Tongue (tissue), 2 donors: ENCODE measurements around the gene CDK8. TPM values are rescaled to one million over a fixed set of nuclear protein-coding genes. Genes with fewer than 3 reads are reported as not detected.

Experiments
- DNase-seq: peaks from one replicate; pipeline ENCODE4 v3.0.0-alpha.2; 2015
- total RNA-seq: library from RNA; depleted of rRNA; stranded (reverse); fragments of >200 nt; gene quantifications from one replicate; pipeline ENCODE4 v1.2.3, GENCODE V29; 2014

The CDK8 gene
- total RNA-seq, 1 donor from 2014 or later = 20.9 TPM

DNA sequence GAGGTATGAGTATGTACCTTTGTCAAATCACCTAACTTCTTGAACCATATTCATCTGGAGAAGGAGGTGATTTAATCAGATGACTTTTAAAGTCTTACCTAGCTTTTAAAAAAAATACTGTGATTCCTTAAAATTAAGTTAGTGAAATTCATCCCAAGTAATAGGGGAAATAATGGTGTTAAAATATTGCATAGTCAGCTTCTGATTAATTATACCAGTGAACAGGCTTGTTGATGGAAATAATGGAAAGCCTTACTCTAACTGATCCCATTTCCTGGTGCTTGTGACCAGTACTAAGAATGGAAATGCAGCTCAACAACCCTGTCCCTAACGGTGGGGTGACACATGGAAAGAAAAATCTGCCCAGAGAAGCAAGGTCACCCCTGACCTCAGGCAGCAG lies 130.7 kb downstream of the CDK8 start:
- no peak for DNase-seq

DNA sequence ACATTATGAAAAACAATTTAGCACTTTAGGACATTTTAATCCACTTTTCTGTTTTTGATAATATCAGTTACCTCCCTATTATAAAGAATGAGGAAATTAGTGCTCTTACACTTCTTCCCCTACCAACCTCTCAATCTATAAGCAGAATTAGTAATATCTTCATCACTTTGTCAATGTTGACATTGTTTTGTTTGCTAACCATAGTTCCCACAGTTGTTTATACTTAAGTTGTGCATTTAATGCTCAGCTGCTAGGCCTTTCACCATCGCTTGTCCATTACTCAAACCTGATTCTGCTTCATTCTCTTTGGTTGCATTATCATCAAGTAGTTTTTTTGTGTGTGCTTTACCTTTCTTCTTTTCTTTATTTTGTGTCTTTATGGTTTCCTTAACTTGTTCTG lies 132.1 kb downstream of the CDK8 start:
- DNase-seq = no peak

DNA sequence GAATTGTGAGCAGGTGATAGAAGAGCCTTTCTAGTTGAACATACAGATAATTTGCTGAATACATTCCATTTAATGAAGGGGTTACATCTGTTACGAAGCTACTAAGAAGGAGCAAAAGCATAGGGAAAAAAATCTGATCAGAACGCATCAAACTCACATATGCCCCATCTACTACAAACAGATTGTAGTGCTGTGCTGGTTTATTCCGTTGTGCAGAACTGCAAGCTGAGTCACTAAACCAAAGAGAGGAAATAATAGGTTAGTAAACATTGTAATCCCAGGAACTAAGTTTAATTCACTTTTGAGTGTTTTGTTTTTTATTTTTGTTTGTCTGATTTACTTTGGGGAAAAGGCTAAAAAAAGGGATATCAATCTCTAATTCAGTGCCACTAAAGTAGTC lies 136.3 kb downstream of the CDK8 start:
- DNase-seq = no peak

DNA sequence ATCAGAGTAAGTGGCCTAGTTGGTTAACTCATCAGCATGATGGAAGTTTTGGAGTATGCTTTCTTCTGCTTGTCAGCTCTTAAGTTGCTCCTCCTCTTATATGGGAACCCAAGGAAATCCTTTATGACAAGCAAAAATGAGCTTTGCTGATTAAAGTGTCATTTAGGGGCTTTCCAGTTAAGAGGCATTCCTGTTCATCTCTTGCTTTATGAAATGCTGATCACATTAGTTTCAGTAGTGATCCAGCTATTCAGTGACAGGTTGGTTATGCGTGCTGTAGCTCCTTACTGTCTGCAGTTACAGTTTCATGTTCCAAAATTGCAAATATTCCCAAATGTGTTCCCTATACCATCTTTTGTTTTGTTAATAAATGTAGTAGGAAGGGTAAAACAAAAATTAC lies 146.6 kb downstream of the CDK8 start:
- DNase-seq = no peak

DNA sequence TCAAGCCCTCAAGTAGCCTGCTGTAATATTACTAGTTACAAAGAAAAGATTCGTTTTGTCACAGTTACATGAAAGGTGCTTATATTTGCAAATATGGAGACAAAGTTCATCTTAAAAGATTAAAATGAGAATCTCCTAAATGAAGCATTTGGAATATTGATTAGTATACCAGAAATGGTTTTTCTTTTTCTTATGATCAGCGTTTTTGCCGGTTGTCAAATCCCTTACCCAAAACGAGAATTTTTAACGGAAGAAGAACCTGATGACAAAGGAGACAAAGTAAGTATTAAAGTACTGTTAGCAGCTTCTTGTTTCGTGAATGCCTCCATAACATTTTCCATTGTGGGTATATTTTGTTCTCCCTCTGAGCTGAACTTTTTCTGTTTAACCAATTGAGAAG lies 147.1 kb downstream of the CDK8 start:
- no peak for DNase-seq

DNA sequence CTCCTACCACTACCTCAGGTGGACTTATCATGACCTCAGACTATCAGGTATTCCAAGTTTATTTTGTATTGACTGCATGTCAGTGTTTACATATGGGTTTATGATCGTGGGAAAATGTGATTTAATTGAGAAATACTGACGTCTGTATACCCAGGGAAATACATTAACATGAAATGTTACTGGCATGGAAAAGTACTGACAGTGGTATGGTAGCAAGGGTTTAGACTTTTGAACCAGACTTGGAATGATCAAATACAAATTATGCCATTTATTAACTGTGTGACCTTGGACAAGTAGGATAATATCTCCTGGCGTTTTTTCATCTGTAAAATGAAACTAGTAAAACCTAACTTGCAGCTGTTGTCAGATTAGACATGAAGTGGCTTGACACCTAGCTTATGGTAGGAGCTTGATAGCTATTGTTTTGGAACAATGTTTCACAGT lies 147.7 kb downstream of the CDK8 start:
- DNase-seq = no peak

DNA sequence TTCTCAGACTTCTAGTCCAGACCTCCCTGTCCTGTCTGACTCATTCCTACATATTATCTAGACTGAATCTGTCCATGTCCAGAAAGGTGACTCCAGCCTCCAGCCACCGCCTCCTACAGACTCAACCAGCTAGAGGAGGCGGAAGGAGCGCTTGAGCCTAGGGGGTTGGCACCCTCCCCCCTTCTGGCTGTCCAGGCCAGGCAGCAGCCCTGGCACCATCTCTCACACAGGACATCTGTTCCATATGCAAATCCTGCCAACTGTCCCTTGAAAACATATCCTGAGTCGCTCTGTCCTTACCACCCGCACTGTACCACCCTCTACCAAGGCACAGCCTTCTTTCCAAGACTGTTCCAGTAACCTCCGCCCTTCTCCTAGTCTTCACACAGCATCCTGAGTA lies 152.9 kb downstream of the CDK8 start:
- DNase-seq = no peak

DNA sequence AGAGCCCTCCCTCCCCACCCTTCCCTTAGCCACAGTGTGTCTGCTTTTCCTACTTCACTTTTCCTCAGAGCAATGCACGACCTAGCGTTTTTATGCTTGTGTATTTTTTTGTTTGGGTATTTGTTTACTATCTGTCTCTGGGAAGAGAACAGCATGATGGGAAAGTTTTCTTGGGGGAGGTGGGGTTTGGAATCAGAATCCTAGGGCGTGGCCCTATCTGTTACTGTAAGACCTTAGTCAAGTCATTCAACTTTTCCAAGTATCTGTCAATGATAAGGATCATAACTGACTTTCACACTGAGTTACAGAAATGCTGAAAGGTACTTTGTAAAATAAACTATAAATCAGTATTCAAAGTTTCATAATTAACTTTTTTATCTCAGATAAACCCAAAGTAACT lies 157.3 kb downstream of the CDK8 start:
- DNase-seq = no peak

DNA sequence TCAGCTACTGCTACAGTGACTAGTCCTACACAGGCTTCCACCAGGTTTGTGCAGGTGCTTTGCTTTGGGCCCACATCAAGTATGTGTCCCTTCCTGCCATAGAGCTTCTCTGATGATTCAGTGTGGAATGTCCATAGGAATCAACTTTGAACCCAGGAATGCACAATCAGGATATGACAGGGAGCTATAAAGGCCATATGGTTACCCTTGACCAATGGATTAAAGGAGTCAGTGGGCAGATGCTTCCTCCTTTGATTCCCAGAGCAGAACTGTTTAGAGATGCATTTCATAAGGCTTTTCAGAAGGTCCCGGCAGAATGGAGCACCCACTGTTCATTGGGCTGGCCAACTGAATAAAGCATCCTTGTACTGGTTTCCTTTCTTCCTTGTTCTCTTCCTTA lies 158.3 kb downstream of the CDK8 start:
- DNase-seq = no peak

DNA sequence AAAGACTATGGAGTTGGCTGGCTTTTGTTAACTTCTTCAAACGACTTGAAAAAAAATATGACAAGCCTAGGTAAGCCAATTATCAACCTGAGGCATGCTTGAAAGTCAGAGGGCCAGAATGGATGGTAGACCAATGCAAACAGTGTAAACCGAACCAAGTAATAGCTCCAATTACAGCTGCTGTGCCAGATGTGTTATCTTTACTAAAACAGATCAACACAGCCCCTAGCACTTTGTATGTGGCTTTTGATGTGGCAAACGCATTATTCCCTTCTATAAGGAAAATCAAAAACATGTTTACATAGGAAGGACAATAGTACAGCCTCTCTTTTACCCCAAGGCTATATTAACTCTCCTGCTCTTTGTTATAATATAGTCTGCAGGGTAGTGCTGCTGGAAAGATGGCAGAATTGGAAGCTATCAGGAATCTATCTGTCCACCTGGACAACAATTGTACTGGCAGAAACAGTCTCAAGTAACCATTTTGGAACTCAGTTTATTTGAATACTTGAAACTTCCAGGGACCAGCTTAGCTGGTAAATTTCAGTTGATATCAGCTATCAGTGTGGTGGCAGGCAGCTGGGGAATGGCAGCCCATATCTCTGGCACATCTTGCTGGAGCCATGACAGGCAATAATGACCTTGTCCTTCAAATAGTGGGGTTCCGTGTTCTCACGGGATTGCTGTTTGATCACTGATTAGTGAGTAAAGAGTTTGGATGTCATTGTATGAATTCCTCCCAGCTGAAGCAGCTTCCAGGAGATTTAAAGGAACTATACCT lies 159.2 kb downstream of the CDK8 start:
- no peak for DNase-seq

DNA sequence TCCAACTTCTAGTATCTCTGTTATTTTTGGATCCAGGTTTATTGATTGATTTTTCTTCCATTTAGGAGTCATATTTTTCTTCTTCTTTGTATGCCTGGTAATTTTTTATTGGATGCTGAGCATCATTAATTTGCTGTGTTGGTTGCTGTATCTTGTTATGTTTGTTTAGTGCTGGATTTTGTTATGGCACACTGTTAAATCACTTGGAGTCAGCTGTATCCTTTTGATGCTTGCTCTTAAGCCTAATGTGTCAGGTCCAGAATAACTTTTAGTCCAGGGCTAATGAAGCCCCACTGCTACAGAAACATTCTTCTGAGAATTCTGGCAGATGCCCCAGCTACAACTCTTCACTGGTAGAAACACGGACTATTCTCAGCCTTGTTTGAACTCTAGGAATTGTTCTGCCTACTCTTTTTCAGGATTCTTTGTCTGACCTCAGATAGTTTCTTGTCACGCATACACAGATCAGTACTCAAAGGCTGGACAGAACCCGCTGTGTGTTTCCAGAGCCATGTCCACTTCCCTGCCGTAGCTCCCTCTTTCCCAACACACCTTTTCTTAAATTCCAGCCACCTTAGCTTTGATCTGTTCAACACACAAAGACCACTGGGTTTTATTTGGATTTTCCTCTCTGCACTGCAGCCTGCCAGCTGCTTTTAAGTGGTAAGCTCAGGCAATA lies 166.5 kb downstream of the CDK8 start:
- DNase-seq = no peak

DNA sequence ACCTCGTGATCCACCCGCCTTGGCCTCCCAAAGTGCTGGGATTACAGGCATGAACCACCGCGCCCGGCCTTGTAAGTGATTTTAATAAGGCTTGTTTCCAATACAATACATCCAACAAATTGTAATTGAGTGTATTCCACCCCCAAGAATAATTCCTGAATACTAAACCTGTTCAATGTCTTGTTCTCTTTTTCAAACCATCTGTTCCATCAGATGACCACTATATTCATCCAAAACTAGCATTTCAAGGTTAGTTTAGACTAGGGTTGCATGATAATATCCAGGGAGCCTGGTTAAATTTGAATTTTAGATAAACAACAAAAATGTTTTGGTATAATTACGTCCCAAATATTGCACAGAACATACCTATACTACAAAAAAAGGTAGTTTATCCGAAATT lies 168.1 kb downstream of the CDK8 start:
- no peak for DNase-seq

DNA sequence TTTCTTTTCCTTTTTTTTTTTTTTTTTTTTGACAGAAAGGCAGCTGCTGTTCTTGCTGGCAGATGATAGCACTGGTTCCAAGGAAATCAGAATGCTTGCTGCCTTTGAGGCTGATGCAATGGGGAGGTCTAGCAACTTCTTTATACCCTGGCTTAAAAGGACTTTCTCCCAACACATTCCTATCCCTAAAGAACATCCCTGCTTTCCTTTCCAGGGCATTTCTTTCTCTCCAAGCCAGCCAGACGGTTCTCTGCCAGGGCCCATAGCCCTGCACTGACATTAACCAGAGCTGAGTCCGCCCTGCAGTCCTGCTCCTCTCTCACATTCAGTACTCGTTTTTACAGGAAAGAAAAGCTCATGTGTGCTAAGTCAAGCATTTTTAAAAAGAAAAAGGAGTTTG lies 169.7 kb downstream of the CDK8 start:
- peak; percentile 82 for DNase-seq

DNA sequence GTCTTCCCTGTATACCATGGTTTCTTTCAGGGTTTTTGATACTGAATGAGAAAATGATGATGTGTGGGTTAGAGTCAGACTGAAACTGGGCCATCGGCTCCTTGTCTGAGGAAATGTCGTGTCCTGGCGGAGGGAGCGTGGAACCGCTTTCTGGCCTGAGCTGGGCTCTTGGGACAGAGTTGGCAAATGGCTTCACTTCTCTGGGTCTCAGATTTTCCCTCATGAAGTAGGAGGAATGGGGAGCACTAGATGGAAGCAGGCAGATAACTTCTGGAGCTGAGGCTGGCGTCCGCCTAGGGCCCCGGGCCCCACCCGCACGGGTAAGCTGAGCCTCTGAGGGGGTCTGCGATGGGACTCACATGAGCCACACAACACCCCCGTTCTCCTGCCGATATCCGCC lies 170.3 kb downstream of the CDK8 start:
- no peak for DNase-seq

DNA sequence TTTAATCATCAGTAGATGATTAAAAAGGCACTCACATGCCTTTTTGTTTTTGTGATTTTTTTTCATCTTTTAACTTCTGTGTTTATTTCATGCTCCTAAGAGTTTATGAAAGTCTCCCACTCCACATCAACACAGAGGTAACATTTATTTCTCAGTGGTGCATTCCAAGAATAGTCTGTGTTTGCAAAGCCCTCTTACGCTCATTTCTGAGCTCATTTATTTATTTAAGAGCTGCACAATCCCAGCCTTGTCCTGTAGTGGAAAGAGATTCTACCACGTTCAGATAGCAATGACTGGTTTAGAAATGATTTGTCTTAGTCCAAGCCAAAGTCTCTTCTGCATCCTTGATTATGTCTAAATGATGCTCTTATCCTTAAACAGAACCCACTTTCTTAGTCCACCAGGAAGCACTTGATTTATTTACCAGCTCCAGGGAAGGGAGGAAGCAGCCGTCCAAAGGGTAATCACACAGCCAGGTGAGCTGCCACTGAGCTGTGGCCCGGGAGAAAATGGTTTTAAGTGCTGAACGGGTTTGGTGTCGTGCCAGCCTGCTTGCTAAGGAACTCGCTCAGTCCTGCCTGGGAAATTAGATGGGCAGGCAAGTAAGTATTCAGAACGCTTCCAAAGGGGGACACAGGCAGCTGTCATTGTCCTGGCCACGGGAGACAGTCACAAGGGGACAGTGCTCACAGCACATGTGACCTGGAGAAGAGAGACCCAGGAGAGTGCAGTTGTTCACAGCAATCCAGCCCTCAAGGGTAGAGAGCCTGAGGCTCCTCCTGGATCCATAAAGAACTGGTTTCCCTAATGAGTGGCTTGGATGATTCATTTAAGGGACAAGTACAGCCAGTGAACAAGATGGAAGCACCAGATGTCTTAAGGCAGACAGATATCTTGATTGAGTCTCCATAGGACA lies 171.8 kb downstream of the CDK8 start:
- DNase-seq = peak; percentile 67

DNA sequence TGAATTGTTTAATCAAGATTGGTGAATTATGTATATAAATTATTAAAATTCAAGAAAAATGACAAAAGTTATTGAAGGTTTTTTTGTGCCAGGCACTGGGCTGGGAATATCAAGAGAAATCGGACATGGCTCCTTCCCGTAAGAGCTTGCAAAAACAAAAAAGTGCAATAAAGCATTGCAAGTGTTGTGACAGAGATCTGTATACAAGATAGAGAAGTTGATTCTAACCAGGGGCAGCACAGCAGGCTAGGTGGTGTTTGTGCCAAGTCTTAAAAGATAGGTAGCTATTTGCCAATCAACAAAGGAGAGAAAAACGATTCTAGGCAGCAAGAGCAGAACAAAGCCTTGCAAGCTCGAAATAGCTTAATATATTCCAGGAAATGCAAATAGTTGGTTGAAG lies 179.8 kb downstream of the CDK8 start:
- DNase-seq = no peak

DNA sequence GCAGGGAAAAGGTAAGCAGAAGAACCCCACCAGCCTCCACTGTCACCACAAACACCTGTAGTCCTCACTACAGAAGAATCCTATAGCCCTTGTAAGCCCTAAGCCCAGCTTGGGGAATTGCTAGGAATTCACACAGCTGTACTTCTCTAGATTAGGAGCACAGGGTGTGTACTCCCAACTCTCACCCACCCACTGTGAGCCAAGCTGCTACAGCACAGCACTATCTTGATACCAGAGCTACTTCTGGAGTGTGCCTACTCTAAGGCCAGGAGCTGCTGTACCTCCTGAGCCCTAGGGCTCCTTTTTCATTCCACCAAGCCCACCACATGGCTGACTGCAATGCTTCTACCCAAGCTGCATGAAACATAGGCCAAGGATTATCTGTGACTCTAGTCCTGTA lies 181.2 kb downstream of the CDK8 start:
- no peak for DNase-seq

DNA sequence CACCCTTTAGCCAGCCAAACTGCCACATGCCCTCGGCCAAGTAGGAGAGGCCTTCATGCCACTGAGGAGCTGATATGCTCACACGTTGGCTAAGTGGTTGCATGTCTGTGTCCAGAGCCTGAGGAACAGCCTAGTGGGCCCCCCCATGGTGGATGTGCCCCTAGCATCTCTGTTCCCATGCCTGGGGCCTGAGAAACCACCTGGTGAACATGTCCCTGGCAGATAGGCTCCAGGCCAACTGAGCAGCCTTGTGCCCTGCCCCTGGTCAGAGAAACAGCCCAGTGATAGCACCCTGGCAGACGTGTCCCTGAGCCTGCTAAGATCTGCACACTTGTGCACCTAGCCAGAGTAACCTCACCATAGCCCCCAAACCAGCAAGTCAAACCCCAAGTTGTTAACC lies 181.7 kb downstream of the CDK8 start:
- no peak for DNase-seq

DNA sequence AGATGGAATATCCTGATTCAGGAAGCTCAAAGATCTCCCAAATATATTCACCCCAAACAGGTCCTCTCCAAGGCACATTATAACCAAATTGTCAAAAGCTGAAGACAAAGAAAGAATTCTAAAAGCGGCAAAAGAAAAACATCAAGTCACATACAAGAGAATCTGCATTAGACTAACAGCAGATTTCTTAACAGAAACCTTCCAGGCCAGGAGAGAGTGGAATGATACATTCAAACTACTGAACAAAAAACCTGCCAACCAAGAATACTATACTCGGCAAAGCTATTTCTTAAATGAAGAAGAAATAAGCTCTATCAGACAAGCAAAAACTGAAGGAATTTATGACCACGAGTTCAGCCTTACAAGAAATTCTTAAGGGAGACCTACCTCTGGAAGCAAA lies 183.0 kb downstream of the CDK8 start:
- no peak for DNase-seq

DNA sequence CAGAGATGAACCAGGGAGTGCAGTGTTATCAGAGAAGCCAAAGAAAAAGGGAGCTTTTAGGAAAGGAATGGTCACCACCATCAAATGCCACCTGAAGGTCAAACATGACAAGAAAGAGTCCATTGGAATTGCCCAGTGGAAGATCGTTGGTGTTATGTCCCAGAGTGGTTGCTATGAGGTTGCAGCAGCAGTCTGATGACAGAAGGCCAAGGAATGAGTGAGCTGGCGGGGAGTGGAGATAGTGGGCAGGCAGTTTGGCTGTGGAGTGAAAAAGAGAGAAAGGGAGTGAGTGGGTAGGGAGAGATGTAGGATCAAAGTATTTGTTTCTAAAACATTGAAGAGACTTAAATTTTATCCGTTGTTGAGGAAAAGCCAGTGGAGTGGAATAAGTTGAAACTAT lies 186.2 kb downstream of the CDK8 start:
- no peak for DNase-seq

DNA sequence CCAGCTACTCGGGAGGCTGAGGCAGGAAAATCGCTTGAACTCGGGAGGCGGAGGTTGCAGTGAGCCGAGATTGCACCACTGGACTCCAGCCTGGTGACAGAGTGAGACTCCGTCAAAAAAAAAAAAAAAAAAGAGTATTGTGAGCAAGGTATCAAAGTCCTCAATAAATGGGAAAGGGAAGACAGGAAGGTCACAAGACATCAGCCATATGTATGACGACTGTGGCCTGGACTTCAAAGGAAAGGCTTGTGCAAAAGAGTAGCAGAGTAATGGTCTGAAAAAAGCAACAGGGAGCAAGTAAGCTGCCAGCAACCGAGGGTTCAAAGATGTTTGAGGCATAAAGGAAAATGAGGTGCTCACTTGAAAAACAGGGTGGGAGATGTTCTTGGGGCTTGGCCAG lies 187.5 kb downstream of the CDK8 start:
- DNase-seq = no peak

DNA sequence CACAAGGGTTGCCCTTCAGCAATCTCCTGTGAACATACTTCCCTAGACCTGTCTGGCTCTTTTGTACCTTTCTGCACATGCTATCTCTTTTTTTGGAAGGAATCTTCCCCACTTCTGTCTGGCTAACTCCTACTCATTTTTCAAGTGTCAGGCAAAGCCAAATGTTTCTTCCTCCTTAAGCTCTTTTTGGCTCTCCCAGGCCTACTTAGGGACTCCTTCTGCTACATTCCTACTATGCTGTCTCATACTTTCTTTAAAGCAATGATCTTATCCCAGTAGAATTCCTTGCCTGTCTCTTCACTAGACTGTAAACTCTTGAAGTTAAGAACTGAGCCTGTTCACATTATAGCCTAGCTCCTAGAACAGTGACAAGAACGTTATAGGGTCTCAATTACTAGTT lies 188.6 kb downstream of the CDK8 start:
- peak; percentile 70 for DNase-seq

DNA sequence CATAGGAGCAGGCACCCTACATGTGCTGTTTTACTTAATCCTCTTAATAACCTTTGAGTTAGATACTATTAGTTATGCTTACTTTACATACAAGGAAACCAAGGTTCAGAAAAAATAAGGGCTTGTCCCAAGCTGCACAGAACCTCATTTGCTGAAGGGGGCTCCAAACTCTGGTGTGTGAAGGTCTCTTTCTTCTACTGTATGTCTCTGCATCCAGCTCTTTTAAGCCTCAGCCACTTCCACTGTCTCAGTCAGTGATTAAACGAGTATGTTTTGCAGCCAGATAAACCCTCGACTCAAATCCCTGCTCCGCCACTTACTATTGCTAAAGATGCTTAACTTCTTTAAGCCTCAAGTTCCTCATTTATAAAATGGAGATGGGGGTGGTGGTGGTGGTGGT lies 191.2 kb downstream of the CDK8 start:
- DNase-seq = peak; percentile 43
